ENCODE measurements around the gene ITGB2. TPM values are rescaled to one million over a fixed set of nuclear protein-coding genes. Genes with fewer than 3 reads are reported as not detected.

ITGB2 gene
- total RNA-seq, 1 experiment from 2014 or later: 1.5 TPM

- ChIA-PET CTCF (interaction anchor here (0.6 to 4.0 kb wide), 12 partner anchors 8 to 1489 kb away, joined by 3 to 25 read pairs (median 4); no protein-coding TSS in a partner anchor), POLR2A (no interaction called here)
- H3K4me1 Mint-ChIP-seq: no peaks in the 10 kb centered on the region
- H3K9me3 Mint-ChIP-seq: no peaks in the 10 kb centered on the region
- TF ChIP-seq FOXJ3 (CRISPR knock-in tag; IDR thresholded peaks at IDR 0.05; ENCODE audit: borderline replicate concordance) (no peak), MXD4 (CRISPR knock-in tag; IDR thresholded peaks at IDR 0.05; ENCODE audit: borderline replicate concordance) (no peak), ELF4 (CRISPR knock-in tag; IDR thresholded peaks at IDR 0.05; ENCODE audit: low read depth) (no peak), NR3C1 (CRISPR knock-in tag; conservative IDR thresholded peaks at IDR 0.05; ENCODE audit: low read depth) (no peak), NFYB (CRISPR knock-in tag; conservative IDR thresholded peaks at IDR 0.05; ENCODE audit: low read depth) (no peak), RELA (CRISPR knock-in tag; IDR thresholded peaks at IDR 0.05; ENCODE audit: borderline replicate concordance) (no peak), FOXK1 (CRISPR knock-in tag; IDR thresholded peaks at IDR 0.05) (no peak), ZNF512 (CRISPR knock-in tag; IDR thresholded peaks at IDR 0.05; ENCODE audit: borderline replicate concordance) (no peak), CDX4 (CRISPR knock-in tag; IDR thresholded peaks at IDR 0.05; ENCODE audit: borderline replicate concordance) (no peak), ZNF263 (CRISPR knock-in tag; IDR thresholded peaks at IDR 0.05; ENCODE audit: low read depth) (no peak), ZNF425 (CRISPR knock-in tag; conservative IDR thresholded peaks at IDR 0.05) (no peak), CREB1 (CRISPR knock-in tag; IDR thresholded peaks at IDR 0.05) (no peak), ZNF532 (CRISPR knock-in tag; IDR thresholded peaks at IDR 0.05; ENCODE audit: borderline replicate concordance) (no peak), NFE2L1 (CRISPR knock-in tag; IDR thresholded peaks at IDR 0.05) (no peak), HMGXB4 (CRISPR knock-in tag; IDR thresholded peaks at IDR 0.05) (no peak), ARID4B (CRISPR knock-in tag; IDR thresholded peaks at IDR 0.05; ENCODE audit: borderline replicate concordance) (no peak), ZSCAN18 (CRISPR knock-in tag; IDR thresholded peaks at IDR 0.05) (no peak), CREM (CRISPR knock-in tag; IDR thresholded peaks at IDR 0.05) (no peak), FOXP4 (CRISPR knock-in tag; IDR thresholded peaks at IDR 0.05) (no peak)
- DNase-seq (ENCODE audit: low spot score) (no peak), ATAC-seq (no peak)
- H3K36me3 Mint-ChIP-seq: no peaks in the 10 kb centered on the region
- H3K27me3 Mint-ChIP-seq (ENCODE audit: low read depth): no peaks in the 10 kb centered on the region
- H3K27ac Mint-ChIP-seq: no peak overlapping the region
- H3K4me3 Mint-ChIP-seq: no peak overlapping the region
Measured at GRCh38 chr21:44891631-44892031, 29.1 kb downstream of the ITGB2 start.
